ENCODE measurements around the gene RNF223. TPM values are rescaled to one million over a fixed set of nuclear protein-coding genes. Genes with fewer than 3 reads are reported as not detected.

The RNF223 gene
- polyA plus RNA-seq, 1 donor (not counting 4 experiments of a cell fraction or from before 2014, with no cell fraction given): 0.22 TPM

GRCh38 chr1:1085911-1086841 lies 12.1 kb upstream of the RNF223 start:
- no peak overlapping the region for H3K27ac ChIP-seq (ENCODE audit: control insufficient read depth, insufficient read depth, low read length)
- H3K4me2 ChIP-seq (ENCODE audit: control insufficient read depth, extremely low read depth, insufficient read depth, low read depth, low read length): no peak overlapping the region
- no peak for DNase-seq (ENCODE audit: low read depth, low spot score)
- H3K79me2 ChIP-seq (ENCODE audit: control insufficient read depth, insufficient read depth, low read length): no peaks in the 10 kb centered on the region
- no peaks in the 10 kb centered on the region for H4K20me1 ChIP-seq (ENCODE audit: control insufficient read depth, extremely low read depth, insufficient read depth, low read length)
- H3K9ac ChIP-seq (ENCODE audit: control insufficient read depth, extremely low read depth, insufficient read depth, low read length): no peak overlapping the region
- no peak for FAIRE-seq
- no peaks in the 10 kb centered on the region for H3K9me1 ChIP-seq (ENCODE audit: control insufficient read depth, extremely low read depth, insufficient read depth, low read length)
- H3K4me3 ChIP-seq (ENCODE audit: control insufficient read depth in 2 of 3, extremely low read depth in 1 of 3, insufficient read depth in 2 of 3, low read depth in 1 of 3, low read length in 3 of 3): no peak overlapping the region
- H3K27me3 ChIP-seq (ENCODE audit: control insufficient read depth, extremely low read depth, insufficient read depth, low read length): no peaks in the 10 kb centered on the region
- no peak for TF ChIP-seq CTCF (optimal IDR thresholded peaks at IDR 0.05 in 1 of 3, IDR thresholded peaks at IDR 0.05 in 1 of 3, conservative IDR thresholded peaks at IDR 0.05 in 1 of 3; ENCODE audit: extremely low read depth in 1 of 3, insufficient read depth in 2 of 3, low read length in 3 of 3)
- TF ChIP-seq EZH2 (IDR thresholded peaks at IDR 0.05; ENCODE audit: low read length): no peak
- dilution Hi-C loops (cut with MboI; ENCODE audit: extremely low pct_ligation_motif_present, low sequenced_read_pairs): no loop called here
- no peak overlapping the region for H2AFZ ChIP-seq (ENCODE audit: control insufficient read depth, low read length)
- H3K9me3 ChIP-seq (ENCODE audit: control insufficient read depth, low read depth, low read length): no peaks in the 10 kb centered on the region
- no peaks in the 10 kb centered on the region for H3K4me1 ChIP-seq (ENCODE audit: control insufficient read depth, extremely low read depth, insufficient read depth, low read length)
- H3K36me3 ChIP-seq (ENCODE audit: control insufficient read depth in 2 of 2, extremely low read depth in 1 of 2, insufficient read depth in 2 of 2, low read length in 2 of 2): peaks cover 0 to 6% of the 10 kb centered on the region in 2 experiments

DNA sequence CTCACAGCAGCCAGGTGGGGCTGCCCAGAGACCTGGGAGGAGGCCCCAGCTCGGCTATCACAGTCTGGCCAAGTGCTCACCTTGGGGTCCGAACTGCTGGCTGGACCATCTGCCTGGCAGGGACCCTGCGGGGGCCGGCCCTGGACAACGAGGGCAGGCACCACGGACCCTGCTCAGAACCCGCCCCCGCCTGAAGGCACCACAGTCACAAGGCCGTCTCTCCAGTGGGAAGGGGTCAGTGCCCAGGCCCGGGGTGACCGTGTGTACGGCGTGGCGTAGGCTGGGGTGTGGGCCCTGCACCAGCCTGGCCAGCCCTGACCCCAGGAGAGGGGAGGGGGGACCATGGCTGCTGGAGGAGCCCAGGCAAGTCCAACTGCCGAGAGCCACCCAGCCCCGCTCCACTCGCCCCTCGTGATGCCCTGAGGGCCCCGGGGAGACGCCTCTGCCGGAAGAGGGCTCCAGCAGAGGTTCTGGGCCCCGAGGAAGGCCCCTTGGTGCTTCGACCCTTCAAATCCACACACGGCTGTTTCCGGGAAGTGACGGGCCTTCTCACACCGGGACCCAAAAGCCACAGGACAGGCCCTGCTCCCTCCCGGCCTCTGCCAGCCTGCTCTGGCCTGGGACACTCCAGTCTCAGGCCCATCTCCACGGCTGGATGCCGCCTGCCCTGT lies 11.2 kb upstream of the RNF223 start:
- Histone ChIP-seq H3K79me2 (ENCODE audit: control insufficient read depth, insufficient read depth, low read length) (no peaks in the 10 kb centered on the region), H3K9me3 (ENCODE audit: control insufficient read depth, low read depth, low read length) (no peaks in the 10 kb centered on the region), H2AFZ (ENCODE audit: control insufficient read depth, low read length) (no peak overlapping the region), H3K4me3 (ENCODE audit: control insufficient read depth in 2 of 3, extremely low read depth in 1 of 3, insufficient read depth in 2 of 3, low read depth in 1 of 3, low read length in 3 of 3) (no peak overlapping the region), H3K4me2 (ENCODE audit: control insufficient read depth, extremely low read depth, insufficient read depth, low read depth, low read length) (no peak overlapping the region), H3K27ac (ENCODE audit: control insufficient read depth, insufficient read depth, low read length) (no peak overlapping the region), H3K36me3 (ENCODE audit: control insufficient read depth in 2 of 2, extremely low read depth in 1 of 2, insufficient read depth in 2 of 2, low read length in 2 of 2) (peaks cover 0 to 6% of the 10 kb centered on the region in 2 experiments), H3K4me1 (ENCODE audit: control insufficient read depth, extremely low read depth, insufficient read depth, low read length) (peaks cover 1% of the 10 kb centered on the region), H4K20me1 (ENCODE audit: control insufficient read depth, extremely low read depth, insufficient read depth, low read length) (no peaks in the 10 kb centered on the region), H3K9me1 (ENCODE audit: control insufficient read depth, extremely low read depth, insufficient read depth, low read length) (no peaks in the 10 kb centered on the region), H3K9ac (ENCODE audit: control insufficient read depth, extremely low read depth, insufficient read depth, low read length) (no peak overlapping the region), H3K27me3 (ENCODE audit: control insufficient read depth, extremely low read depth, insufficient read depth, low read length) (no peaks in the 10 kb centered on the region)
- TF ChIP-seq EZH2 (IDR thresholded peaks at IDR 0.05; ENCODE audit: low read length) (no peak), CTCF (optimal IDR thresholded peaks at IDR 0.05 in 1 of 3, IDR thresholded peaks at IDR 0.05 in 1 of 3, conservative IDR thresholded peaks at IDR 0.05 in 1 of 3; ENCODE audit: extremely low read depth in 1 of 3, insufficient read depth in 2 of 3, low read length in 3 of 3) (no peak)
- dilution Hi-C loops (cut with MboI; ENCODE audit: extremely low pct_ligation_motif_present, low sequenced_read_pairs): no loop called here
- FAIRE-seq (no peak), DNase-seq (ENCODE audit: low read depth, low spot score) (no peak)
